ENCODE measurements around the gene TRA2A. TPM values are rescaled to one million over a fixed set of nuclear protein-coding genes. Genes with fewer than 3 reads are reported as not detected.

Gene TRA2A
- total and polyA plus RNA-seq, 10 of the 15 experiments (the other 5 are each of a cell fraction or from before 2014, with no cell fraction given) = 25.0 to 224 (median 91.3) TPM

GRCh38 chr7:23474829-23475575 lies 56.8 kb downstream of the TRA2A start:
- H3K27me3 ChIP-seq (replicated peaks in 1 of 2; ENCODE audit: control insufficient read depth in 2 of 2, insufficient read depth in 2 of 2, low read length in 1 of 2) = peaks cover 0 to 4% of the 10 kb centered on the region in 2 experiments; a peak in 1 of 4 replicates
- H3K27ac ChIP-seq (ENCODE audit: control insufficient read depth, insufficient read depth) = peak overlapping the region; percentile 78
- peak overlapping the region; percentile 85 for H3K4me2 ChIP-seq (ENCODE audit: control insufficient read depth, insufficient read depth)
- FAIRE-seq = no peak
- peak overlapping the region; percentile 78 for H3K9ac ChIP-seq (ENCODE audit: control insufficient read depth, insufficient read depth, low read length)
- ChIA-PET SMC1A (ENCODE audit: uncharacterized antibody, unreplicated experiment) (interaction anchor here (1.0 to 1.9 kb wide), 6 partner anchors 28 to 117 kb away, joined by 3 to 7 read pairs (median 4); no protein-coding TSS in a partner anchor), RAD21 (ENCODE audit: unreplicated experiment) (no interaction called here), POLR2A (interaction anchor here (0.6 to 1.3 kb wide), 3 partner anchors 18 to 56 kb away, joined by 3 to 5 read pairs (median 3); no protein-coding TSS in a partner anchor), CTCF (interaction anchor here (0.6 to 1.3 kb wide), 5 partner anchors 12 to 117 kb away, joined by 3 to 5 read pairs (median 3); no protein-coding TSS in a partner anchor)
- no peaks in the 10 kb centered on the region for H3K9me3 ChIP-seq (replicated peaks; ENCODE audit: control insufficient read depth, insufficient read depth, low read length)
- H4K20me1 ChIP-seq (ENCODE audit: control insufficient read depth, insufficient read depth) = no peaks in the 10 kb centered on the region
- in situ Hi-C loops (cut with MboI) (no loop called here), intact Hi-C loops (cut with micrococcal nuclease; ENCODE audit: unreplicated experiment) (loop anchor here (1.0 to 5.0 kb wide), 5 partner anchors 55 to 293 kb away; partner anchors contain the start of genes CCDC126 and NUP42)
- peak overlapping the region; percentile 89 for H3K4me3 ChIP-seq
- no peaks in the 10 kb centered on the region for H3K4me1 ChIP-seq (ENCODE audit: control insufficient read depth, insufficient read depth, low read length)
- ATAC-seq = no peak
- DNase-seq (ENCODE audit: low read depth, low spot score) = no peak
- TF ChIP-seq IKZF2 (IDR thresholded peaks at IDR 0.05) = peak in 1 of 2 experiments; percentile 3; a peak in 1 of 4 replicates
- peak; percentile 77 for TF ChIP-seq BMI1 (IDR thresholded peaks at IDR 0.05; ENCODE audit: borderline replicate concordance)
- no peak for TF ChIP-seq RELA (IDR thresholded peaks at IDR 0.05; ENCODE audit: borderline replicate concordance, partially characterized antibody)
- WGBS (ENCODE audit: insufficient coverage, insufficient replicate concordance, low lambda C conversion rate, missing lambda C conversion rate) = under 1% methylated on average over 15 of the region's 15 CpGs
- H3K36me3 ChIP-seq (ENCODE audit: control insufficient read depth in 2 of 2, insufficient read depth in 2 of 2, low read length in 1 of 2) = no peaks in the 10 kb centered on the region
- peaks cover 47% of the 10 kb centered on the region for H3K79me2 ChIP-seq (ENCODE audit: control insufficient read depth, insufficient read depth, low read length)
- peak overlapping the region; percentile 89 for H2AFZ ChIP-seq (ENCODE audit: control insufficient read depth, low read depth, low read length)
- BruUV-seq (replicated peaks) = TSS peak; percentile 54

Data from GM12878 (cell line).